ENCODE data around the gene ZKSCAN8.

DNA sequence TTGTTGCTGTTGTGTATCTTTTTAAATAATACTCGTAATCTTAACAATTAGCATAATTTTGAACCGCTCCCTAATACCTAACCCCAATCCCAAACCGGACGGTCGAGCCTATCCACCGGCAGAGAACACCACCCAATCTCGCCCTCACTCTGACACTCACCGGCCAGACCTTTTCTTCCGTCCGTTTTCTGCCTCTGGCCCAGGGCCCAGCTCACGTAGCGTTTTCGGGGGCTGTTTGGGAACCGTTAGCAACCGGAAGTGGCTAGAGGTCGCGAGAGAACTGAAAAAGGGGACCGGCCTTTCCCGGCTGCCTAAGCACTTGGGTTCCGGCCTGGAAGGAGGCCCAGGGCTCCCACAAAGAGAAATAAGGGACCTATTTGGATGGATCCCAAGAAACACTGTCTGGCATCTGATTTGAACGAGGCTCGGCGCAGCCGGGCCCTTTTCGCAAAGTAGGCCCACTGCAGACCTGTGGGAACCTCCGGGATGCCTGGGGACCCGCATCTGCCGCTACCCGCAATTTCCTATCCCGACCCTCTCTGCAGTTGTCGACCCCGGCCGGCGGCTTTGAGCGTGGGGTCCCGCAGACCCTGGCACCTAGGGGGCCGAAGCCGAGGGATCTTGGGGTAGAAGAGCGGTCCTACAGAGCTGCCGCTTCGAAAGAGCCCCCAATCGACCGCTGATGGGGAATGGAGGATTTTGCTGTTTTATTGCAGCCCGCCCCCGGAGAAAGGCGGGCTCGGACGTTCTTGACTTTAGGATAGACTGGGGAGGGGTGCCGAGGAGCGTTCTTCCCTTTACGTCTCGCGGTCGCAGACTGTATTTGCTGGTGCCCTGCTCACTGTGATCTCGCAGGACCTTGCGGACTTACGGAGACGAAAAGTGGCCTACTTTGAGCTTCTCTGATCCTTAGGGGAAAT, 4.8 kb upstream of the ZKSCAN8 start:
- TF ChIP-seq, protein P1, sequence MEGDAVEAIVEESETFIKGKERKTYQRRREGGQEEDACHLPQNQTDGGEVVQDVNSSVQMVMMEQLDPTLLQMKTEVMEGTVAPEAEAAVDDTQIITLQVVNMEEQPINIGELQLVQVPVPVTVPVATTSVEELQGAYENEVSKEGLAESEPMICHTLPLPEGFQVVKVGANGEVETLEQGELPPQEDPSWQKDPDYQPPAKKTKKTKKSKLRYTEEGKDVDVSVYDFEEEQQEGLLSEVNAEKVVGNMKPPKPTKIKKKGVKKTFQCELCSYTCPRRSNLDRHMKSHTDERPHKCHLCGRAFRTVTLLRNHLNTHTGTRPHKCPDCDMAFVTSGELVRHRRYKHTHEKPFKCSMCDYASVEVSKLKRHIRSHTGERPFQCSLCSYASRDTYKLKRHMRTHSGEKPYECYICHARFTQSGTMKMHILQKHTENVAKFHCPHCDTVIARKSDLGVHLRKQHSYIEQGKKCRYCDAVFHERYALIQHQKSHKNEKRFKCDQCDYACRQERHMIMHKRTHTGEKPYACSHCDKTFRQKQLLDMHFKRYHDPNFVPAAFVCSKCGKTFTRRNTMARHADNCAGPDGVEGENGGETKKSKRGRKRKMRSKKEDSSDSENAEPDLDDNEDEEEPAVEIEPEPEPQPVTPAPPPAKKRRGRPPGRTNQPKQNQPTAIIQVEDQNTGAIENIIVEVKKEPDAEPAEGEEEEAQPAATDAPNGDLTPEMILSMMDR (IDR thresholded peaks at IDR 0.05): peak in 1 of 6 experiments; percentile 21
- peak in 2 of 4 donors; percentile 28 to 41 for TF ChIP-seq POLR2A (IDR thresholded peaks at IDR 0.05)

All from esophagus squamous epithelium (tissue), 4 donors.